ENCODE measurements around the gene ZNF714.

Gene ZNF714

GRCh38 chr19:21082011-21082975 is at the start of gene ZNF714:
ZNF714 (plus strand) TSS chr19:21082203; CDS start chr19:21098269, 16,066 bp downstream.
- DNase-seq (ENCODE audit: low spot score) = peak; percentile 86

GRCh38 chr19:21045028-21045427 is 37.0 kb upstream of the ZNF714 start:
- DNase-seq (ENCODE audit: low spot score) = no peak

- no peak for DNase-seq (ENCODE audit: low spot score)
Observed at GRCh38 chr19:21046489-21046888, 35.5 kb upstream of the ZNF714 start.

- DNase-seq (ENCODE audit: low spot score) = no peak
Observed at GRCh38 chr19:21047716-21048115, 34.3 kb upstream of the ZNF714 start.

- no peak for DNase-seq (ENCODE audit: low spot score)
Observed at GRCh38 chr19:21052902-21053301, 29.1 kb upstream of the ZNF714 start.

GRCh38 chr19:21065336-21065735 is 16.7 kb upstream of the ZNF714 start:
- no peak for DNase-seq (ENCODE audit: low spot score)

- peak; percentile 27 for DNase-seq (ENCODE audit: low spot score)
Observed at GRCh38 chr19:21084343-21084742, 2.3 kb downstream of the ZNF714 start.

- no peak for DNase-seq (ENCODE audit: low spot score)
Observed at GRCh38 chr19:21087871-21088270, 5.9 kb downstream of the ZNF714 start.

- DNase-seq (ENCODE audit: low spot score) = no peak
Observed at GRCh38 chr19:21092109-21092508, 10.1 kb downstream of the ZNF714 start.

GRCh38 chr19:21094347-21095025 is 12.5 kb downstream of the ZNF714 start:
- DNase-seq (ENCODE audit: low spot score) = no peak

GRCh38 chr19:21098291-21098690 is 16.3 kb downstream of the ZNF714 start:
- DNase-seq (ENCODE audit: low spot score) = no peak

GRCh38 chr19:21101521-21102242 is 19.7 kb downstream of the ZNF714 start:
- peak; percentile 20 for DNase-seq (ENCODE audit: low spot score)

- no peak for DNase-seq (ENCODE audit: low spot score)
Observed at GRCh38 chr19:21109116-21109515, 27.1 kb downstream of the ZNF714 start.

- DNase-seq (ENCODE audit: low spot score) = no peak
Observed at GRCh38 chr19:21110183-21110582, 28.2 kb downstream of the ZNF714 start.

- no peak for DNase-seq (ENCODE audit: low spot score)
Observed at GRCh38 chr19:21115430-21115829, 33.4 kb downstream of the ZNF714 start.

- no peak for DNase-seq (ENCODE audit: low spot score)
Observed at GRCh38 chr19:21117041-21117907, 35.3 kb downstream of the ZNF714 start.

- no peak for DNase-seq (ENCODE audit: low spot score)
Observed at GRCh38 chr19:21126078-21126477, 44.1 kb downstream of the ZNF714 start.

GRCh38 chr19:21127001-21127400 is 45.0 kb downstream of the ZNF714 start:
- DNase-seq (ENCODE audit: low spot score) = no peak

GRCh38 chr19:21127898-21128297 is 45.9 kb downstream of the ZNF714 start:
- no peak for DNase-seq (ENCODE audit: low spot score)

GRCh38 chr19:21128901-21129698 is 47.1 kb downstream of the ZNF714 start:
- DNase-seq (ENCODE audit: low spot score) = no peak

Data from activated CD4-positive, alpha-beta T cell treated with anti-CD3 and anti-CD28 coated beads, Interleukin-2, Interleukin-4, amounts not matched to agents 100 ng/mL and 50 ng/mL, durations not matched to agents 16 hours and 8 hours (primary cell).